Measurements from ENCODE around the gene TREX2. TPM values are rescaled to one million over a fixed set of nuclear protein-coding genes. Genes with fewer than 3 reads are reported as not detected.
"Not testable (repeated sequence)": the region's sequence is repeated elsewhere in the genome, so short reads cannot be mapped to it uniquely, and the experiment has no call there.

Gene TREX2
- total and polyA plus RNA-seq, 2 of the 4 experiments (the other 2 are of a cell fraction), result 0.36 to 0.84 TPM

- H3K27ac ChIP-seq (ENCODE audit: insufficient read depth, low read length); H3K14ac ChIP-seq (replicated peaks; ENCODE audit: low read depth, low read length); DNase-seq; H2BK15ac ChIP-seq (ENCODE audit: low read depth, low read length); H3K27me3 ChIP-seq (ENCODE audit: control insufficient read depth, insufficient read depth, low read length); H2AK9ac ChIP-seq (replicated peaks; ENCODE audit: low read depth, low read length, poor library complexity); H2BK5ac ChIP-seq (ENCODE audit: low read depth, low read length, poor library complexity, severe bottlenecking); H4K8ac ChIP-seq (ENCODE audit: low read depth in 2 of 2, low read length in 2 of 2); intact Hi-C loops (cut with micrococcal nuclease); H2BK120ac ChIP-seq (ENCODE audit: low read depth, low read length); POLR2A ChIA-PET (ENCODE audit: unreplicated experiment); H2AFZ ChIP-seq (replicated peaks; ENCODE audit: low read length, poor library complexity); H3K4me2 ChIP-seq (ENCODE audit: low read depth, low read length); BruUV-seq (replicated peaks); dilution Hi-C loops (cut with HindIII; ENCODE audit: low sequenced_read_pairs, unreplicated experiment); H2AK5ac ChIP-seq (ENCODE audit: low read depth, low read length); H2BK20ac ChIP-seq (ENCODE audit: low read depth, low read length); H3K23ac ChIP-seq (ENCODE audit: low read depth, low read length); H3K4me1 ChIP-seq (ENCODE audit: control insufficient read depth, insufficient read depth, low read length); H3K56ac ChIP-seq (ENCODE audit: extremely low read depth, insufficient read depth, low read length); CTCF ChIA-PET; H3K79me1 ChIP-seq (ENCODE audit: low read depth in 1 of 2, low read length in 2 of 2); H3K9ac ChIP-seq (ENCODE audit: low read depth, low read length); H3K9me3 ChIP-seq (ENCODE audit: control insufficient read depth, insufficient read depth, low read length); H4K5ac ChIP-seq (ENCODE audit: low read depth, low read length); H3K18ac ChIP-seq (ENCODE audit: low read depth, low read length); H4K91ac ChIP-seq (ENCODE audit: insufficient read depth, low read depth, low read length); ATAC-seq (ENCODE audit: low read depth); H3K4ac ChIP-seq (ENCODE audit: low read depth, low read length); H3K9me1 ChIP-seq (ENCODE audit: insufficient read depth, low read length); H3K36me3 ChIP-seq (ENCODE audit: control insufficient read depth, insufficient read depth, low read length); H3K4me3 ChIP-seq (ENCODE audit: insufficient read depth, low read depth, low read length); H4K20me1 ChIP-seq (ENCODE audit: insufficient read depth, low read length): not testable (repeated sequence)
- in situ Hi-C loops (cut with MboI; ENCODE audit: low sequenced_read_pairs), result loop anchor here (25.0 kb wide), 1 partner anchor 217 kb away; the partner anchor contains the start of gene MAGEA1
- WGBS, 2 experiments (ENCODE audit: extremely low coverage in 2 of 2, insufficient read length in 1 of 2), result 64% methylated on average over 3 of the region's 5 CpGs; no CpG with 5 or more reads in 1 of the 2 experiments
Observed at GRCh38 chrX:153404333-153404732, 41.5 kb downstream of the TREX2 start.

All from IMR-90 (cell line).